Posterior cingulate gyrus (tissue), 11 donors: Measurements from ENCODE around the gene WDR37.
A peak's percentile ranks its signal among the peaks of the same experiment; 100 is the strongest.
"Not testable (repeated sequence)": the region's sequence is repeated elsewhere in the genome, so short reads cannot be mapped to it uniquely, and the experiment has no call there.

Source experiments
- DNase-seq, 10 donors: peaks; one replicate each; pipeline versions ENCODE4 v3.0.0 to v3.0.0-alpha.2; 2020 to 2021; ENCODE audit warnings: mixed read lengths in 3 of 10
- intact Hi-C: fragments of 100-400 bp; cut with DNase I; formaldehyde crosslinking; loops from one replicate; pipeline ENCODE4 v1.15.1; 2023

The WDR37 gene

DNA sequence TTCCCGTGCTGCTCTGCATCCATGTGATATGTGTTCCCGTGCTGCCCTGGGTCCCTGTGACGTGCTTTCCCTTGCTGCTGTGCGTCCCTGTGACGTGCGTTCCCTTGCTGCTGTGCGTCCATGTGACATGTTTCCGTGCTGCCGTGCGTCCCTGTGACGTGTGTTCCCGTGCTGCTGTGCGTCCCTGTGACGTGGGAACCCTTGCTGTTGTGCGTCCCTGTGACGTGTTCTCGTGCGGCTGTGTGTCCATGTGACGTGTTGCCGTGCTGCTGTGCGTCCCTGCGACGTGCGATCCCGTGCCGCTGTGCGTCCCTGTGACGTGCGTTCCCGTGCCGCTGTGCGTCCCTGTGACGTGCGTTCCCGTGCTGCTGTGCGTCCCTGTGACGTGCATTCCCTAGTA lies 45.8 kb downstream of the WDR37 start:
- intact Hi-C loops = no loop called here
- no peak for DNase-seq

DNA sequence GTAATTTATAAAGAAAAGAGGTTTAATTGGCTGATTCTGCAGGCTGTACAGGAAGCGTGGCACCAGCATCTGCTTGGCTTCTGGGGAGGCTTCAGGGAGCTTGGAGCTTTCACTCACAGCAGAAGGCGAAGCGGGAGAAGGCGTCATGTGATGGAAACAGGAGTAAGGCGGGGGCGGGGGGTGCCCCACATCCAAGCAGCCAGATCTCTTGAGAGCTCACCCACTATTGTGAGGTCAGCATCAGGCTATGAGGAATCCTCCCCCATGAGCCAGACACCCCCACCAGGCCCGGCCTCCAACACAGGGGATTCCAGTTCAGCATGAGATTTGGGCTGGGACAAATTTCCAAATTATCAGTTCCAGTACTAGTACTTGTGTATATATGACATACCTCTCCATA lies 46.2 kb downstream of the WDR37 start:
- intact Hi-C loops = no loop called here
- DNase-seq = peak in 1 of 10 donors; percentile 30

GRCh38 chr10:1102831-1103230 lies 46.6 kb downstream of the WDR37 start:
- DNase-seq = no peak
- intact Hi-C loops = no loop called here

DNA sequence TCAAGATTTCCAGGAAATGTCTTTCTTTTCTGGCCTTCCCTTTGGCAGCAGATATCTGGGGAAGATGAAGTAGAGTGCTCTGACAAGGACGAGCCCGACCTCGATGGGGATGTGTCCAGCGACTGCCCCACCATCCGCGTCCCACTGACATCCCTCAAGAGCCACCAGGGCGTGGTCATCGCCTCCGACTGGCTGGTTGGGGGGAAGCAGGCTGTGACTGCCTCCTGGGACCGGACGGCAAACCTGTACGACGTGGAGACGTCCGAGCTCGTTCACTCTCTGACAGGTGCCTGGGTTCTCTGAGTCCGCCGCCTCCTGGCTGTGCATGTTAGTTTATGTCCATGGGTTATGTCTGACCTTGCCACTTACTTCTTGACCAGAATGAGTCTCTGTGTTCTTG lies 47.4 kb downstream of the WDR37 start:
- intact Hi-C loops = no loop called here
- DNase-seq = no peak

- no peak for DNase-seq
- intact Hi-C loops = no loop called here
Measured at GRCh38 chr10:1104971-1105370, 48.8 kb downstream of the WDR37 start.

DNA sequence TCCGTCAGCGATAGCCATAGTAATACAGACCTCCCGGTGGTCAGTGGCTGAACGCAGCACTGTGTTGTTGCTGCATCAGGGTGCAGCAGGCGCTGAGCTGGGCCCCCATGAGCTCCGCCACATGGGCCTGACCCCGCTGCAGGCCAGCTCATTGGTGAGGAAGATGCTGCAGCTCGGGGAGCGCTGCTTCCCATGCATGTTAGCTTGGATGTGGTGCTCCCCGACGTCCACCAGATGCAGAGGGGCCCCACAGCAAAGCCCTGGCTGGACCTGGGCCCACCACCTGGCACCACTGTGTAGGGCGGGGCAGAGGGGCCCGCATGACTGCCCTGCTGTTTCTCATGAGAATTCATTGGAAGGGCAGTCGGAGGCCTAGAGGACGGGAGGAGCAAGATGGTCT lies 50.8 kb downstream of the WDR37 start:
- intact Hi-C loops = no loop called here
- DNase-seq = no peak

- intact Hi-C loops = no loop called here
Measured at GRCh38 chr10:1107679-1108078, 51.5 kb downstream of the WDR37 start.

GRCh38 chr10:1109795-1110673 lies 53.8 kb downstream of the WDR37 start:
- DNase-seq = peak; percentile 43 to 95 (median 74)
- intact Hi-C loops = no loop called here

More at GRCh38 chr10:1107679-1108078, 51.5 kb downstream of the WDR37 start:
- no peak for DNase-seq

DNA sequence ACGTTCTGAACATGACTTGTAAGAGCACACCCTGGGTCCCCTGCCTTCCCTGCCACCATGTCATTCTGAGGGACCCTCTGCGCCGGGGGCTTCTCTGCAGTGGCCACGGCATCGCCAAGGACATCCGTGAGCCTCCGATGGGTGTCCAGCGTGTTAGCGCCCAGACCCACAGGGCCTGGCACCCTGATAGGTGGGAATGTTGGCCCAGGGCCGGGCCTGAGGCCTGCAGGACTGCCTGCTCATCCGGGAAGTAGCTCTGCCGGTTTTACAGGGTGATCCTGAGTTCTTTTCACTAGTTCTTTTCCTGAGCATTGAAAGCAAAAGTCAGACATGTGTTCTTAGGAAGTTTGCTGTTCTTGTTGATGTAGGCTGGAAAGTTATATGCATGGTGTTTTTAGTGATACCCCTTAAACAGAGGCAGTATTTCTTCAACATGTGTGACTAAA lies 54.5 kb downstream of the WDR37 start:
- DNase-seq = no peak
- intact Hi-C loops = no loop called here

- intact Hi-C loops = no loop called here
Measured at GRCh38 chr10:1114315-1114714, 58.1 kb downstream of the WDR37 start.

GRCh38 chr10:1114719-1115606 lies 58.8 kb downstream of the WDR37 start:
- intact Hi-C loops = no loop called here
- DNase-seq = no peak

More at GRCh38 chr10:1114315-1114714, 58.1 kb downstream of the WDR37 start:
- no peak for DNase-seq

DNA sequence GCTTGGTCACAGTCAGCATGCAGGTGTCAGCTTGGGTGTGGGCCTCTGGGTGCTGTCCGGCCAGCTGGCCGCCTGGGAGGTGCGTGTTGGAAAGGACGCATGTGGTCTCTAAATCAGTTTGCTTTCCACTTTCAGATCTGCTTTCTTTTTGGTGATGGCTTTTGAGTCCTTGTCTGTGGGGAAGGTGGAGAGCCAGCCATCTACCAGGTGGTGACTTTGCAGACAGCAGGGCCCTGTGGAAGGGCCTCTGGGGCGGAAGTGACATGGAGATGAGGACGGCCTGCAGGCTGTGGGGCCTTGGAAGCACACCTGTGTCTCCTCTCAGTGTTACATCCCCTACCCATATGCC lies 59.4 kb downstream of the WDR37 start:
- no peak for DNase-seq
- intact Hi-C loops = no loop called here

GRCh38 chr10:1116051-1116450 lies 59.9 kb downstream of the WDR37 start:
- intact Hi-C loops = no loop called here
- DNase-seq = no peak

- intact Hi-C loops = no loop called here
- no peak for DNase-seq
Measured at GRCh38 chr10:1116696-1117280, 60.6 kb downstream of the WDR37 start.

- DNase-seq = no peak
- intact Hi-C loops = no loop called here
Measured at GRCh38 chr10:1117651-1118050, 61.5 kb downstream of the WDR37 start.

- intact Hi-C loops = not testable (repeated sequence)
- peak in 3 of 10 donors; percentile 49 to 88 (median 73) for DNase-seq
Measured at GRCh38 chr10:1118318-1118717, 62.1 kb downstream of the WDR37 start.

DNA sequence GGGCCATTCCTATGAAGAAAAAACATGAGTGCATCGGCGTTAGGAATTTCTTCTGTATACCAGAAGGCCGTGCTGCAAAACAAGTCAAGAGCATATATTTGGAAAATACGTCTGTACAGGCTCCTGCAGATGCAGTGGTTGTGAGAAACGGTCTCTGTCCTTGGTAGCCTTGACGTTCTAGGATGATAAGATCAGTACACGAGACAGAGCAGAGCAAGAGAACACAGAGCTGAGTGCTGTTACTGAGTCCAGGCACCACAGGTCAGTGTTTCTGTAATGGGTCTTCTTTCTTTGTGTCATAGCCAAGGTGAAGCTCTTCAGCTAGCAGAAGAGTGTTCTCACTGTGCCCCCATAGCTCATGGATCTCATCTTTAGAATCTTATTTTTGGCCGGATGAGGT lies 62.8 kb downstream of the WDR37 start:
- no peak for DNase-seq
- intact Hi-C loops = no loop called here

GRCh38 chr10:1119501-1119900 lies 63.3 kb downstream of the WDR37 start:
- no peak for DNase-seq
- intact Hi-C loops = no loop called here

GRCh38 chr10:1120306-1120705 lies 64.1 kb downstream of the WDR37 start:
- no peak for DNase-seq
- intact Hi-C loops = no loop called here

GRCh38 chr10:1120801-1121211 lies 64.6 kb downstream of the WDR37 start:
- DNase-seq = peak in 4 of 10 donors; percentile 32 to 89 (median 64)
- intact Hi-C loops = no loop called here
